ENCODE measurements around the gene CACHD1. TPM values are rescaled to one million over a fixed set of nuclear protein-coding genes. Genes with fewer than 3 reads are reported as not detected.

Gene CACHD1
- total and polyA plus RNA-seq, 2 experiments from 2014 or later: 41.3 to 54.4 TPM

DNA sequence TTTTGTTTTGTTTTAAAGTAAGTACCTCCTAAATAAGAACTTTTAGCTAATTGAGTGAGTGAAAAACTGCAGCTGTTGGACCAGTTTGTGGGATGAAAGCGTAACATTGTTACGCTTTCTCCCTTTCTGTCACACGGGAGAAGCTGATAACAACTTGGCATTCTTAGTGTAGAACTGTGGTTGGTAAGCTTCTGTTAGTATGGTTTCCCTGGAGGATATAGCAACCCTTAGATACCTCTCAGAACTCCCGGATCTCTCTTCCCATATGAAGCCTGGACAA lies 98.2 kb downstream of the CACHD1 start:
- H3K27ac ChIP-seq: no peak overlapping the region
- H3K4me3 ChIP-seq: no peak overlapping the region
- peaks cover 71% of the 10 kb centered on the region for H3K4me1 ChIP-seq (ENCODE audit: low read depth)
- TF ChIP-seq, protein P1, sequence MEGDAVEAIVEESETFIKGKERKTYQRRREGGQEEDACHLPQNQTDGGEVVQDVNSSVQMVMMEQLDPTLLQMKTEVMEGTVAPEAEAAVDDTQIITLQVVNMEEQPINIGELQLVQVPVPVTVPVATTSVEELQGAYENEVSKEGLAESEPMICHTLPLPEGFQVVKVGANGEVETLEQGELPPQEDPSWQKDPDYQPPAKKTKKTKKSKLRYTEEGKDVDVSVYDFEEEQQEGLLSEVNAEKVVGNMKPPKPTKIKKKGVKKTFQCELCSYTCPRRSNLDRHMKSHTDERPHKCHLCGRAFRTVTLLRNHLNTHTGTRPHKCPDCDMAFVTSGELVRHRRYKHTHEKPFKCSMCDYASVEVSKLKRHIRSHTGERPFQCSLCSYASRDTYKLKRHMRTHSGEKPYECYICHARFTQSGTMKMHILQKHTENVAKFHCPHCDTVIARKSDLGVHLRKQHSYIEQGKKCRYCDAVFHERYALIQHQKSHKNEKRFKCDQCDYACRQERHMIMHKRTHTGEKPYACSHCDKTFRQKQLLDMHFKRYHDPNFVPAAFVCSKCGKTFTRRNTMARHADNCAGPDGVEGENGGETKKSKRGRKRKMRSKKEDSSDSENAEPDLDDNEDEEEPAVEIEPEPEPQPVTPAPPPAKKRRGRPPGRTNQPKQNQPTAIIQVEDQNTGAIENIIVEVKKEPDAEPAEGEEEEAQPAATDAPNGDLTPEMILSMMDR (IDR thresholded peaks at IDR 0.05; ENCODE audit: low read depth, low read length): no peak
- DNase-seq (ENCODE audit: low read depth in 1 of 2, low spot score in 1 of 2): peak in 1 of 2 donors; percentile 14
- no peaks in the 10 kb centered on the region for H3K9me3 ChIP-seq (ENCODE audit: low read depth)
- no peaks in the 10 kb centered on the region for H3K27me3 ChIP-seq
- H3K36me3 ChIP-seq: no peaks in the 10 kb centered on the region

DNA sequence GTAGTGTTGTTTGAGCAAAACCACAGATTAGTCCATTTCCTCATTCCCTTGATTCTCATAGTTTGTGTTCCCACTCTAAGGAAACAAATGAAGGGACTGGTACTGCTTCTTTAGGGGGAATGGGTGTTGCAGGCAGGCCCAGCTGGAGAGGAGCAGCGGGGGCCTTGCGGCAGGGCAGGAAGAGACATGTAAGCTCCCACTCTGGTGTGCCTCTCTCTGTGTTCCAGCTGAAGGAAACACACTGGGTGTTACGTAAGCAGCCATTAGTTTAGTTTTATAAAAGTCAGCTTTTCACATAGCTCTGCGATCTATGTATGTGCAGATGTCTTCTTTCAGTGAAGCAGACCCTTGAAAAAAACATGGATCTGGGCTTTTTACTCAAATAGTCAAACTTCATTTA lies 99.5 kb downstream of the CACHD1 start:
- Histone ChIP-seq H3K27ac (peak overlapping the region; percentile 31), H3K9me3 (ENCODE audit: low read depth) (no peaks in the 10 kb centered on the region)

GRCh38 chr1:64570267-64570855 lies 100.4 kb downstream of the CACHD1 start:
- H3K27ac ChIP-seq: peak overlapping the region; percentile 97
- TF ChIP-seq, protein P1 (IDR thresholded peaks at IDR 0.05; ENCODE audit: low read depth, low read length): no peak
- no peaks in the 10 kb centered on the region for H3K36me3 ChIP-seq
- H3K4me1 ChIP-seq (ENCODE audit: low read depth): peaks cover 82% of the 10 kb centered on the region
- H3K4me3 ChIP-seq: no peak overlapping the region
- DNase-seq (ENCODE audit: low read depth in 1 of 2, low spot score in 1 of 2): no peak
- H3K9me3 ChIP-seq (ENCODE audit: low read depth): no peaks in the 10 kb centered on the region
- H3K27me3 ChIP-seq: no peaks in the 10 kb centered on the region

More for the DNA sequence above, 99.5 kb downstream of the CACHD1 start:
- H3K4me1 ChIP-seq (ENCODE audit: low read depth): peaks cover 77% of the 10 kb centered on the region
- H3K36me3 ChIP-seq: no peaks in the 10 kb centered on the region
- H3K27me3 ChIP-seq: no peaks in the 10 kb centered on the region
- TF ChIP-seq, protein P1 (IDR thresholded peaks at IDR 0.05; ENCODE audit: low read depth, low read length): no peak
- no peak overlapping the region for H3K4me3 ChIP-seq
- DNase-seq (ENCODE audit: low read depth in 1 of 2, low spot score in 1 of 2): peak in 1 of 2 donors; percentile 26

DNA sequence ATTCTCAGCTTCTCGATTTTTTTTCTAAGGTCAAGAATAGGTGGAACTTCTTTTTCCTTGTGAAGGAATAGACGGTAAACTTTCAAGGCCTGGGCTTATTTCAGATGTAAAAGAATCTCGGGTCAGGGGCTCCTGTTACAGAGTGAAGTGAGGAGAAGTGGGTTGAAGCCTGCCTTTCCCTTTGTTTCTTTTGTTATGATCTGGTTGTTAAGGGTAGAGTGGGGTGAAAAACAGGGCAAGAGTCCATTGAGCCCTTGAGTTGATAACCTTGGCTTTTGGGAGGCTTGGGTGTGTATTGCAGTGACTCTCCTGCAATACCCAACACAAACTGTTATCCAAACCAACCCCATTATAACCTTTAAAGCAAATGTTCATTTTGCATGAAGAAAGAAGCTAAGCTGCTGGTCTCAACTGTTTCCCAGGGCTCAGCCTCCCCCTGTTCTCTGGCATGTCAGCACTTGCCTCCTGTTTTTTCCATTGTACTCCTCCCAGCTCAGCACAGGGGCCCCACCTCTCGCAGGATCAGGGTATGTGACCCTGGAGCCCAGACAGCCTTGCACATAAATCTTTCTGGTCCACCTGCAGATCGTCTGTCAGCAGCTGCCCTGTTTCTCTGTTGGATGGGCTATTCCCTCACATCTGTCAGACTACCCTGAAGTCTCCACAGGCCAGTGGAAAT lies 102.4 kb downstream of the CACHD1 start:
- H3K9me3 ChIP-seq (ENCODE audit: low read depth): no peaks in the 10 kb centered on the region
- H3K27ac ChIP-seq: peak overlapping the region; percentile 97
- no peaks in the 10 kb centered on the region for H3K27me3 ChIP-seq
- no peaks in the 10 kb centered on the region for H3K36me3 ChIP-seq
- H3K4me1 ChIP-seq (ENCODE audit: low read depth): peaks cover 74% of the 10 kb centered on the region
- TF ChIP-seq, protein P1 (IDR thresholded peaks at IDR 0.05; ENCODE audit: low read depth, low read length): no peak
- DNase-seq (ENCODE audit: low read depth in 1 of 2, low spot score in 1 of 2): peak in 1 of 2 donors; percentile 93
- no peak overlapping the region for H3K4me3 ChIP-seq

DNA sequence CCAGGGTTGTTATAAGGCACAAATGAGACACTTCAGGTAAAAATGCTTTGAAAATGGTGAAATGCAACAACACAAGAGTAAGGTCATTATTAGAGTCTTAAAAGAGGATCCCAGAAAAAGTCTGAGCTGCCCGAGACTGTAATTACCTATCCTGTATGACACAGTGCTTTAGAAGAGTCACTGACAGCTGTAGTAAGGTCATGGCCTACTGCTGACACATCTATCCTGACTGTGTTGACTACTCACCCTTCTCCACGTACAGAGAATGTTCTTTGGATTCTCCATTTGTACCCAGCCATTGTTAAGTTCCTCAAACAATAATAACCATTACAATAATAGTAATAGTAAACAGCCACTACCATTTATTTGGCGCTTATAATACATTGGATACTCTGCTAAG lies 104.4 kb downstream of the CACHD1 start:
- Histone ChIP-seq H3K27me3 (no peaks in the 10 kb centered on the region), H3K4me3 (no peak overlapping the region), H3K4me1 (ENCODE audit: low read depth) (peaks cover 68% of the 10 kb centered on the region), H3K27ac (peak overlapping the region; percentile 97), H3K9me3 (ENCODE audit: low read depth) (no peaks in the 10 kb centered on the region), H3K36me3 (no peaks in the 10 kb centered on the region)
- TF ChIP-seq, protein P1 (IDR thresholded peaks at IDR 0.05; ENCODE audit: low read depth, low read length): no peak
- DNase-seq (ENCODE audit: low read depth in 1 of 2, low spot score in 1 of 2): no peak

Measured in cardiac muscle cell (in vitro differentiated cells and primary cell).